HepG2 (cell line): Measurements from ENCODE around the gene H1-8. TPM values are rescaled to one million over a fixed set of nuclear protein-coding genes. Genes with fewer than 3 reads are reported as not detected.
A peak's percentile ranks its signal among the peaks of the same experiment; 100 is the strongest.

Experiments
- AGO1 ChIP-seq: fragments of 200-400 bp; formaldehyde crosslinking; IDR thresholded peaks from 2 replicates; pipeline ENCODE4 v1.6.1; 2017; ENCODE audit warnings: mild to moderate bottlenecking, low read depth, low read length, moderate library complexity; ENCODE audit not compliant: poor library complexity, severe bottlenecking
- ATAD3A ChIP-seq: sonication (generic); formaldehyde crosslinking; IDR thresholded peaks from 2 replicates; pipeline ENCODE4 v1.4.0; 2020; ENCODE audit warnings: missing genetic modification reagents
- CAMTA2 ChIP-seq: sonication (generic); formaldehyde crosslinking; IDR thresholded peaks from 2 replicates; pipeline ENCODE4 v1.4.0; 2020; ENCODE audit warnings: mild to moderate bottlenecking, missing genetic modification reagents, borderline replicate concordance
- FOXM1 ChIP-seq: sonication (generic); formaldehyde crosslinking; IDR thresholded peaks from 2 replicates; pipeline ENCODE4 v1.5.0; 2020; ENCODE audit warnings: missing genetic modification reagents
- GABPB1 ChIP-seq: IDR thresholded peaks from 2 replicates; pipeline ENCODE4 v1.6.1; 2016; ENCODE audit warnings: mild to moderate bottlenecking, missing genetic modification reagents, moderate library complexity, missing compliant biosample characterization
- GPN1 ChIP-seq: sonication (generic); formaldehyde crosslinking; IDR thresholded peaks from 2 replicates; pipeline ENCODE4 v1.5.1; 2020; ENCODE audit warnings: missing genetic modification reagents, borderline replicate concordance
- GTF3A ChIP-seq: sonication (generic); formaldehyde crosslinking; conservative IDR thresholded peaks from 2 replicates; pipeline ENCODE4 v1.4.0; 2020; ENCODE audit warnings: mild to moderate bottlenecking, missing genetic modification reagents
- HNRNPH1 ChIP-seq: fragments of 200-400 bp; formaldehyde crosslinking; optimal IDR thresholded peaks from 2 replicates; pipeline ENCODE3; 2017; ENCODE audit warnings: mild to moderate bottlenecking, low read depth, low read length
- KLF13 ChIP-seq: sonication (generic); formaldehyde crosslinking; IDR thresholded peaks from 2 replicates; pipeline ENCODE4 v1.4.0; 2020; ENCODE audit warnings: mild to moderate bottlenecking, missing genetic modification reagents
- NCOA2 ChIP-seq: sonication (generic); formaldehyde crosslinking; IDR thresholded peaks from 2 replicates; pipeline ENCODE4 v1.8.0; 2022; ENCODE audit warnings: inconsistent platforms
- RFXAP ChIP-seq: sonication (generic); formaldehyde crosslinking; IDR thresholded peaks from 2 replicates; pipeline ENCODE4 v1.4.0; 2020; ENCODE audit warnings: missing genetic modification reagents, borderline replicate concordance
- SPEN ChIP-seq: sonication (generic); formaldehyde crosslinking; IDR thresholded peaks from 2 replicates; pipeline ENCODE4 v1.5.1; 2020; ENCODE audit warnings: low read depth, mild to moderate bottlenecking, missing genetic modification reagents
- U2AF1 ChIP-seq: fragments of 200-400 bp; formaldehyde crosslinking; optimal IDR thresholded peaks from 2 replicates; pipeline ENCODE3; 2017; ENCODE audit warnings: mild to moderate bottlenecking, low read depth, low read length
- ZNF383 ChIP-seq: sonication (generic); formaldehyde crosslinking; IDR thresholded peaks from 2 replicates; pipeline ENCODE4 v1.4.0; 2020; ENCODE audit warnings: missing genetic modification reagents, mild to moderate bottlenecking, borderline replicate concordance
- ZNF549 ChIP-seq: sonication (generic); formaldehyde crosslinking; IDR thresholded peaks from 2 replicates; pipeline ENCODE4 v1.5.0; 2020; ENCODE audit warnings: missing genetic modification reagents
- polyA plus RNA-seq, 8 experiments: library from polyadenylated mRNA; depleted of rRNA in 3 of 8; stranded (reverse) in 7 of 8; unstranded in 1 of 8; fragments of >200 nt; fragmentation: Illumina TruSeq in 4 of 8; extraction: Trizol in 4 of 8; gene quantifications; 2 replicates each; pipeline versions ENCODE4 v1.2.1 to v1.2.3, GENCODE V29; 2011 to 2016; ENCODE audit warnings: low read depth in 4 of 8, missing spikeins in 1 of 8, mixed read lengths in 1 of 8; ENCODE audit not compliant: insufficient read depth in 1 of 8
- total RNA-seq, 5 experiments: library from RNA; depleted of rRNA; stranded (reverse); fragments of >200 nt; fragmentation: Illumina TruSeq; extraction: Trizol; gene quantifications; 2 replicates each; pipeline ENCODE4 v1.2.3, GENCODE V29; 2016; ENCODE audit warnings: low read depth in 1 of 5
- TF ChIP-seq, protein P1 (sequence below): sonication (generic); formaldehyde crosslinking; IDR thresholded peaks from 2 replicates; pipeline ENCODE4 v1.5.0; 2020; ENCODE audit warnings: missing genetic modification reagents
- TF ChIP-seq, protein P2 (sequence below), 2 experiments: fragments of 450-650 bp in 1 of 2; sonication (generic) in 1 of 2; formaldehyde crosslinking; IDR thresholded peaks; 2 replicates each; pipeline versions ENCODE4 v1.5.0 to v1.8.0; 2020 to 2022; ENCODE audit warnings: mild to moderate bottlenecking in 1 of 2, missing genetic modification reagents in 1 of 2
- TF ChIP-seq, protein P3 (sequence below): IDR thresholded peaks from 2 replicates; pipeline ENCODE4 v1.6.1; 2016; ENCODE audit warnings: missing genetic modification reagents, missing compliant biosample characterization

The H1-8 gene
- total and polyA plus RNA-seq, 2 of the 13 experiments (the other 11 are each of a cell fraction or from before 2014, with no cell fraction given), result 0.08 TPM; not detected in 1

DNA sequence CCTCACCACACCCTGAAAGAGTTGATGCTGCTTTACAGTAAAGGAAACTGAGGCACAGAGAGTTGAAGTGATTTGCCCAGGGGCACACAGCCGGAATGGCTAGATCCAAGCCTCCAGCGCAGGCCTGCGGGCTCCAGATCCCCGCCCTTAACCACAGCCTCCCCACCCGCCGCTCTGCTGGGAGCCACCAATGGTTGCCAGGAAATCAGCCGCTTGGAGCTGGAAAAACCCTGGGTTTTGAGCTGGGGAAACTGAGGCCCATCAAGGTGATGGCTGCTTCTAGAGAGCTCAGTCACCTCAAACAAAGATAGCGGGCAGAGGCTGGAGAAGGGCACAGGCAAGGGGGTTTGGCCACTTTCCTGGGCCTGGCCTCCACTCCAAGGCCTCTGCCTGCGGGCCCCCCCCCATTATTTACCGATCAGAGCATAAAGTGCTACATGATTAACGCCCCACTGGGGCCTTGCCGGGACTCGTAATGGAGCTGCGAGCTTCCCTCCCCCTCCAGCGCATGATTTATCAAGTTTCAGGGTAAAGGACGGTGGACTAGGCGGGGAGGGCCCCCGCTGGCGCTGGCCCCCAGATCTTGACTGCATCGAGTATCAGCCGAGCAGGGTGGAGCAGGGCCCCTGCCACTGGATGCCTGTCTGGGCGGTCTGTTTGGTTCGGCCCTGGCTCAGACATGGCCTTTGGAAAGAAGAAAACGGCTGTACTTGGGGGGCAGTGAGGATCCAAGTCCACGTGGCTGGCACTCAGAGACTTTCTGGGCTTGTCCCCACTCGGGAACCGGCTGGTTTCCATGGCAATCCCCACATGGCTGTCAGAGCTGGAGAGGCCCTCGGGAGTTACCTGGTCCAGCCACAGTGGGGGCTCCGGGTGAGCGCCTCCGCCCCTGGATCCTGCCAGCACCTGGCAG is 54.4 kb downstream of the H1-8 start (continued):
- TF ChIP-seq KLF13 (CRISPR knock-in tag) (0 out of 2 replicates have a peak, but pooled peaks have one; percentile 19), AGO1 (no peak), NCOA2 (0 out of 2 replicates have a peak, but pooled peaks have one; percentile 23), CAMTA2 (CRISPR knock-in tag) (no peak), GABPB1 (CRISPR knock-in tag) (no peak), ZNF549 (no peak), ATAD3A (CRISPR knock-in tag) (no peak), RFXAP (CRISPR knock-in tag) (no peak), GPN1 (no peak), FOXM1 (no peak), ZNF383 (no peak), SPEN (no peak; the same call in 1 of the 2 replicates), HNRNPH1 (no peak), GTF3A (CRISPR knock-in tag) (no peak), U2AF1 (no peak)
- TF ChIP-seq, protein P1, sequence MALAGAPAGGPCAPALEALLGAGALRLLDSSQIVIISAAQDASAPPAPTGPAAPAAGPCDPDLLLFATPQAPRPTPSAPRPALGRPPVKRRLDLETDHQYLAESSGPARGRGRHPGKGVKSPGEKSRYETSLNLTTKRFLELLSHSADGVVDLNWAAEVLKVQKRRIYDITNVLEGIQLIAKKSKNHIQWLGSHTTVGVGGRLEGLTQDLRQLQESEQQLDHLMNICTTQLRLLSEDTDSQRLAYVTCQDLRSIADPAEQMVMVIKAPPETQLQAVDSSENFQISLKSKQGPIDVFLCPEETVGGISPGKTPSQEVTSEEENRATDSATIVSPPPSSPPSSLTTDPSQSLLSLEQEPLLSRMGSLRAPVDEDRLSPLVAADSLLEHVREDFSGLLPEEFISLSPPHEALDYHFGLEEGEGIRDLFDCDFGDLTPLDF (CRISPR knock-in tag), result no peak
- TF ChIP-seq, protein P2, sequence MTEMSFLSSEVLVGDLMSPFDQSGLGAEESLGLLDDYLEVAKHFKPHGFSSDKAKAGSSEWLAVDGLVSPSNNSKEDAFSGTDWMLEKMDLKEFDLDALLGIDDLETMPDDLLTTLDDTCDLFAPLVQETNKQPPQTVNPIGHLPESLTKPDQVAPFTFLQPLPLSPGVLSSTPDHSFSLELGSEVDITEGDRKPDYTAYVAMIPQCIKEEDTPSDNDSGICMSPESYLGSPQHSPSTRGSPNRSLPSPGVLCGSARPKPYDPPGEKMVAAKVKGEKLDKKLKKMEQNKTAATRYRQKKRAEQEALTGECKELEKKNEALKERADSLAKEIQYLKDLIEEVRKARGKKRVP (CRISPR knock-in tag; IDR thresholded peaks at IDR 0.05), result no peak; a peak in 1 of 4 replicates
- TF ChIP-seq, protein P3, sequence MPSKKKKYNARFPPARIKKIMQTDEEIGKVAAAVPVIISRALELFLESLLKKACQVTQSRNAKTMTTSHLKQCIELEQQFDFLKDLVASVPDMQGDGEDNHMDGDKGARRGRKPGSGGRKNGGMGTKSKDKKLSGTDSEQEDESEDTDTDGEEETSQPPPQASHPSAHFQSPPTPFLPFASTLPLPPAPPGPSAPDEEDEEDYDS (CRISPR knock-in tag), result no peak
